Stimulated activated CD8-positive, alpha-beta memory T cell treated with anti-CD3 and anti-CD28 coated beads, Interleukin-4, amount 100 ng/mL, for 1 hour (primary cell): ENCODE results near the gene AHNAK.
"Not testable (repeated sequence)": the region's sequence is repeated elsewhere in the genome, so short reads cannot be mapped to it uniquely, and the experiment has no call there.

Experiments
- DNase-seq, 2 donors: peaks; one replicate each; pipeline ENCODE4 v3.0.0-alpha.2; 2020; ENCODE audit warnings: low read depth in 2 of 2, low spot score in 1 of 2

AHNAK gene

DNA sequence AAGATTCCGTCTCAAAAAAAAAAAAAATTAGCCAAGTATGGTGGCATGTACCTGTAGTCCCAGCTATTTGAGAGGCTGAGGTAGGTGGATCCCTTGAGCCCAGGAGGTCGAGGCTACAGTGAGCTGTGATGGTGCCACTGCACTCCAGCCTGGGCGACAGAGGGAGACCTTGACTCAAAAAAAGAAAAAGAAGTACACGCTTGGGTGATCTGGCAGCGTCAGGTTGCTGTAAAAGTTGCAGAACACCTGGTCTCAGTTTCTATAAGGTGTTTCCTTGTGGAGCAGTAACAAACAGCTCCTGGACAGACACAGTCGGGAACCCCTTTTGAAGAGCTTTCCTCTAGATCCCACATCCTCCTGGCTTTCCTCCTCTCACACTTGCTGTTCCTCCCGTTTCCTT is 82.0 kb downstream of the AHNAK start:
- DNase-seq = no peak

DNA sequence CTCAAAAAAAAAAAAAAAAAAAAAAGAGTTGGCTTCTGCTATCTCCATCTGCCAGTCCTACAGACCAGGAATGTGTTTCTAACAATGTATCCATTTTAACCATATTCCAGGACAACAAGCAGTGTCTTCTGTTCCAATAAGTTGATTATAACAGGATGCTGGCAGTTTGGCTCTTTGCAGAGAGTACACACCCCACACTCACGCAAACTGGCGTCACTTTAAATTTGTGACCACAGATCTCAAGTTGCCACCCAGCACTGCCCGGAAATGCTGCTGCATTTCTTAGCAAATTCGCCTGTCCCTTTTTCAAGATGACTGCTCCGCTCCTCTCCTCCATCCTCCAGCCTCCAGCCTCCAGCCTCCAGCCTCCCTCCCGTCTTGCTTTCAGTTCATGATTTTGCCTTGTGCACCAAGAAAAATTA is 83.5 kb downstream of the AHNAK start:
- DNase-seq = no peak

DNA sequence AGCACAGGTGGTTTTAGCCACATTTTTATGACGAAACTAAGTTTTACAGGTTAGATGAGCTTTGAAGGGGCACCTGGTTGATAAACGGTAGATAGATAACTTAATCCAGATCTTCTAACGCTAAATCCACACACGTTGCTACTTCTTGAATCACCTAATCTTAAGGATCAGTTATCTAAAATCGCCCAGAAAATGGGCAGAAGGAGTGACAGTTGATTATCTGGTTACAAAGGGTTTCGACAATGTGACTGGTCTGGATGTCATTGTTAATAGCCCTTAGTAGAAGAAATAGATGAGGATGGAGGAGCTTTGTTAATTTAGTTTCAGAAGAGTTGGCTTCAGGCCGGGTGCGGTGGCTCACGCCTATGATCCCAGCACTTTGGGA is 84.1 kb downstream of the AHNAK start:
- DNase-seq = no peak

DNA sequence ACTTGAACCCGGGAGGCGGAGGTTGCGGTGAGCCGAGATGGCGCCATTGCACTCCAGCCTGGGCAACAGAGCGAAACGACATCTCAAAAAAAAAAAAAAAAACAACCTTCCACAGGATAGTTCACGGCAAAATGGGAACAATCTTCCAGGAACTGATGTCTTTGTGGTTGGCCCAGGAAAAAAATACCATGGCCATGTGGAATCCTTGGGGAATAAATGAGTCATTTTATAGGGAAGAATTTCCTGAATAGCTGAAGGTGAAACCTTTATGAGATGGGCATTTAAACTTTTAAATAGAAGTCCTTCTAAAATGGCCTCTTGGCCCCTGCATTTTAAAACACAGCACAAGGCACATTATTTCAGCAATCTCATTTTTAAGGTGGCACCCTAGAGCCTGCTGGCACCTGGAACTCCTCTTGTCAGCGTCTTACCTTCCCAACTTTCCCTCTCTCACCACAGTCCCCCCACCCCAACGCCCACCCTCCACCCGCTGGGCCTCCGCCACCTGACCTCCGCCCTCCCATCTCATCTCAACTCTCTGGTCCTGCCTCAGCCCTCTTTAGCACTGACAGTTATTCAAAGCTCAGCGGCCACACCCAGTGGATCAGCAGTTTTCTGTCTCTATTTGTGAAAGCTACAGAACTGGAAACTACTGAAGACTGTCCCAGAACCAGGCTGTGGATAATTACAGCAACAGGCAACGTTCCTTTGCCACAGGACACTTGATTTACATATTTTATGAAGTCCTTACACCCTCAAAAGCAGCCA is 84.7 kb downstream of the AHNAK start:
- DNase-seq = no peak

DNA sequence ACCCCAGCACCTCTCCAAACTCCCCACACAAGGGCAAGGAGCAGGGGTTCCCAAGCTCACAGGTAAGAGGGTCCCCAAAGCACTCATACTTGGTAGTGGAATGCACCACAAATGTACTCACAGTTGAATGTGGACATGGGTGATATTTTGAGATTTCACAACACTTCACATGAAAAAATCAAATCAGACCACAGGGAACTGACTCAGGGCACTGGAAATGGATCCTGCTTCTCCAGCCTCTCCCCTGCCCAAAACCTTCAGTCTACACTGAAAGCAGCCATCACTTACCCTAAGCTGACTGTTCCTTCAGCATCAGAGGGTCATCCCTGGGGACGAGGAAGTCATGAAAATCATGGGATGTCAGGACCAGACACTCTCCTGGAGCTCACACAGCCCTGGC is 87.5 kb downstream of the AHNAK start:
- no peak for DNase-seq

DNA sequence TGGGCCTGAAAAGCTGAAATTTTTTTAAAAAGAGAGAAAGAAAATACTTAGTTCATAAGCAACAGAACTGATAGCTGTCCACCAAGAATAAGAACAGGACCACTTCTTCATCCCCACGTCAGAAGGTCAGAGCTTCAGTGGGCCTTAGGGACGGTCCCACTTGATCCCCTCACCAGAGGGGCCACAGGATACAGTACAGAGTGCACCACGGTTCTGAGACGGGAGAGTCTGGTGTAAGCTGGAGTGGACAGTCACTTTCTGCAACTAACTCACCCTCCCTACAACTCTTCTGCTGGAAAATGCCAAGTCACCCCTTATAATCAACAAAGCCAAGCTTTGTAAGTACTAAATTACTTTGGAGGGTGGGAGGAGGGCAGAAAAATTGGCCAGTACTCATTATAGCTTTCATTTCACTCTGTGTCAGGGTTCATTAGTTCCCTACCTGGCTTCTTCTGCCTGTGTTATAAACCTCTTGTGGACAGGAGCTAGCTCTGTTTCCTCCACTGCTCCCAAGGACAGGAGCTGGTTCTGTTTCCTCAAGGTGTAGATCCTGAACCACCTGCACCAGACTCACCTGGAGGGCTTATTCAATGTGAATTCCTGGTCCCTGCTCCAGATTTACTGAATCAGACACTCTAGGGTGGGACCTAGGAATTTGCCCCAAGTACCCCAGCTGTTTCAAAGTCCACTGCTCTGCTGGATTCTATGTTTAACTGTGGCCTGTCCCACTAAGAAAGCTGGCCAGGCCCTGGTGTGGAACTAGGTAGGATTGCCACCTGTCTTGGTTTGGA is 88.2 kb downstream of the AHNAK start:
- no peak for DNase-seq

DNA sequence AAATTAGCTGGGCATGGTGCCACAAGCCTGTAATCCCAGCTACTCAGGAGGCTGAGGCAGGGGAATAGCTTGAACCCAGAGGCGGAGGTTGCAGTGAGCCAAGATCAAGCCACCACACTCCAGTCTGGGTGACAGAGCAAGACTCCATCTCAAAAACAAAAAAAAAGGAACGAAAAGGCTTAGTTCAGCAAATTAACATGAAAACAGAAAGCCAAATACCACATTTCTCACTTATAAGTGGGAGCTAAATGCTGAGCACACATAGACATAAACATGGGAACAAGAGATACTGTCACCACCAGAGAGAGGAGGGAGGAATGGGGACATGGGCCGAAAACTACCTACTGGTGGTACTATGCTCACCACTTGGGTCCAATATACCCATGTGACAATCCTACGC is 89.1 kb downstream of the AHNAK start:
- no peak for DNase-seq

DNA sequence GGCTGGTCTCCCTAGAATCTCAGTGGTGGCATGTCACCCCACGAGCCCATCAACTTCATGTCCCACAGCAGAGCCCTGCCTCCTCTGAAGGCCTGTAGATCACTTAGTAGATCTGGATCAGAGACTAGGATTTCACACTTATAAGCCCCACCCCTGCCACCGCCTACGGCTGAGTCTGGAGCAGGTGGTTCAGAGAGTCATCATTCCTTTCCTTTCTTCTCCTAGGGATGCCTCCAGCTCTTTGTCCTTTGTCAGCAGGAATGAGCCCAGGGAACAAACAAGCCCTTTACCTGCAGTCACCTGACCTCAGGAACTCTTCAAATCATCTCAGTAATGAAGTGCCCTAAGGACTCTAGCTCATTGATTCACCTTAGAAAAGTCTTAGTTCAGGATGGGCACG is 90.0 kb downstream of the AHNAK start:
- DNase-seq = no peak

DNA sequence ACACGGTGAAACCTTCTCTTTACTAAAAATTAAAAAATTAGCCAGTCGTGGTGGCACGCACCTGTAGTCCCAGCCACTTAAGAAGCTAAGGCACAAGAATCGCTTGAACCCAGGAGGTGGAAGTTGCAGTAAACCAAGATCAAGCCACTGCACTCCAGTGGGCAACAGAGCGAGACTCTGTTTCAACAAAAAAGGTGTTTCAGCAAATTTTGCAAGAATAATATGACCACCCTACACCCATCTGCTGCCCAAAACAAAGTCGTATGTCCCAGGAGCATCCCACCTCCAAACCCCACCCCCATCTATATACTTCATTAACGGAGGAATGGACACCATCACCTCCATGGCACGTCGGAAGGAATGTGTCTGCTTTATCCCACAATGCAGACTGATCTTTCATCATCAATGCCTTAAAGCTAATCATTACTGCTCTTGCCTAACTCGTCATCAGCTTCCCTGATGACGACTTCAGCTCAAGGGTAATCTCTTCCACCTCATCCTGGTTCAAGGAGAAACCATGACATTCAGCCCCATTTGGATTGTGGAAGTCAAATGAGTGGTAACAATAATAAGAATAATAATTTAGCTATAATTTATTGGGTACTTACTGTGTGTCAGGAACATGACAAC is 93.7 kb downstream of the AHNAK start:
- no peak for DNase-seq

DNA sequence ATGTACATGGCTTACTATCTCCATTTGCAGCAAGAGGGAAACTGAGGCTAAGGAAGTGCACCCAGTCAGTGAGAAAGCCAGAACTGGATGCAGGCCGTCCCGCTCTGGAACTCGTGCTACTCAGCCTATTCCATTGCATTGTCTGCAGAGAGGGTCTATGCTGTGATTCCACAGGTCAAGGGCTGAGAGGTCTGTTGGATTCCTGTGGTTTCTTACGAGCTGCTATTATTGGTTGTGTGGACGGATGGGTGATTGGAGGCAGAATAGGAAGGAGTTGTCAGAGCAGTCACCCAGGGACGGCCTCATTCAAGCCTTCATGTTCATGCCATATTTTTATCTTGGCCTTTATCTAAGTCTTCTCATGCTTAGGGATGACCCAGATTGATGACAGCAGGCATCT is 94.3 kb downstream of the AHNAK start:
- DNase-seq = no peak

DNA sequence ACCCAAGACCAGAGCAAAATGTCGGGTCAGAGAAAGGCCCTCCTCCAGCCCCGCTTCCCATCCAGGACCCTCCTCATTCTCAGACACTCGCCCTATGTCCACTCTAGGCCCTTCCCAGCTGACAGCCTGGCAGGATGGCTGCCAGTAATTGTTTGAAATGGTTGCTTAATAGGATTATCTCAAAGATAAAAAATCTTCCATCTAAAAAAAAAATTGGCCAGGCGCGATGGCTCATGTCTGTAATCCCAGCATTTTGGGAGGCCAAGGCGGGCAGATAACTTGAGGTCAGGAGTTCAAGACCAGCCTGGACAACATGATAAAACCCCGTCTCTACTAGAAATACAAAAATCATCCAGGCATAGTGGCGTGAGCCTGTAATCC is 95.4 kb downstream of the AHNAK start:
- DNase-seq = no peak

DNA sequence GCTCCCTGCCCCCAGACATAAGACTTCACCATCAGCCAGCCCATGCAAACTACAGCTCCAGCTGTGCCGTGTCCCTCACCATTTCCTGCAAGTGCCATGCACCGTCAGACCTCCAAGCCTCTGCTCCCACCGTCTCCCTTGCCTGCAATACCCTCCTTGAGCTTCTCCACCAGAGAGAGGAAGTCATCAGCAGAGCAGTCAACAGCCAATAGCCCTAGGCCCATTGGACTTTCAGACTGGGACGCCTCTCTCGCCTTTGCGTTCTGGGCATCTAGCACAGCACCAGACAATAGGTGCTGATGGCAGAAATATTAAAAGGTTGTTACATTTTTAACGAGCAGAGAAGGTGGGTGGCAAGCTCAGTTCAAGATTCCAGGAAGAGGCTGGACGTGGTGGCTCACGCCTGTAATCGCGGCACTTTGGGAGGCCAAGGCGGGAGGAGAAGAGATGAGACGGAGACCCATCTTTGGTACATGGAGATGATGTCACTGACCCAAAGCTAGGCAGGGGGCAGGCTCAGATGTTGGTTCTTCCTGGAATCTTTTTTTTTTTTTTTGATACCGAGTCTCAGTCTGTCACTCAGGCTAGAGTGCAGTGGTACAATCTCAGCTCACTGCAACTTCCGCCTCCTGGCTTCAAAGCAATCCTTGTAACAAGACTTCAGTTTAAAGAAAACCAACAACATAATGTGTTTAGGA is 95.9 kb downstream of the AHNAK start:
- no peak for DNase-seq

DNA sequence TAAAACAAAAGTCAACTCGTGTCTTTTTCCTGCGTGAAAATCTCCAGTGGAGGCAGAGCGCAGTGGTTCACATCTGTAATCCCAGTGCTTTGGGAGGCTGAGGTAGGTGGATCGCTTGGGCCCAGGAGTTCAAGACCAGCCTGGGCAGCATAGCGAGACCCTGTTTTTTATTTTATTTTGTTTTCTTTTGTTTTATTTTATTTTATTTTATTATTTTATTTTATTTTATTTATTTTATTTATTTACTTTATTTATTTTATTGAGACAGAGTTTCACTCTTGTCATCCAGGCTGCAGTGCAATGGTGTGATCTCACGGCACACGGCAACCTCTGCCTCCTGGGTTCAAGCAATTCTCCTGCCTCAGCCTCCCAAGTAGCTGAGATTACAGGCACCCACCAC is 96.7 kb downstream of the AHNAK start:
- not testable (repeated sequence) for DNase-seq

DNA sequence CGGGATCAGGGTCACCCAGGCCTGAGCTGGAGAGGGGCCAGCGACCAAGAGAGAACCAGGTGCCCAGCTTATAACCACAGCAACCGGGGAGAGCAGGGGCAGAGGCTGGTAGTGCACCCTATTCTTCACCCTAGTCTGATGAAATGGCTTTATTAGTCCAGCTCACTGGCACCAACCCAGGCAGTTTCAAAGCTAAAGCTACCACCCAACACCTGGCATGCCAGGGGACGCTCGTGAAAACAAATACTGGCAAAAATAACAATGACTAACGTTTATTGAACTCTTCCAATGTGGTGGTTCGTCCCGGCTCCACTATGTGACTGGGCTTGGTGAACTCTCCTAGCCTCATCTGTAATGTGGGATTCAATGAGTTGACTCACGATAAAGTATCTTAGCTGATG is 97.2 kb downstream of the AHNAK start:
- no peak for DNase-seq

DNA sequence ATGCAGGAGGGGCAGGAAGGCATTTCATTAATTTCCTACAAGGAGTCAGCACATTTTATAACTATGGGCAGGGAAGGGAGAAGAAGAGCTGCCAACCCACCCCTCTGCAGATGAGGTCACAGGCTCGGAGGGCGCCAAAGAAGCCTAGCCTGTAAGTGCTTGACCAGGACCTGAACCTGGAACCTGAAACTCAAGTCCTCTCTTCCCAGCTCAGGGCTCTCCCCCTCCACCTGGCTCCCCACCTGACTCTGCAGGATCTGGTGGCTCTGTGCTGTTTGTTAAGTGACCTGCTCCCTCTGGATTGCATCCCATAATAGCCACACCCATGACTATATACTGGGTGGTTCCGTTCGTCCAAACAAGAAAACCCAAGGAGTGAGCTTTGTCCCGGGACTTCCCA is 100.5 kb downstream of the AHNAK start:
- DNase-seq = no peak

DNA sequence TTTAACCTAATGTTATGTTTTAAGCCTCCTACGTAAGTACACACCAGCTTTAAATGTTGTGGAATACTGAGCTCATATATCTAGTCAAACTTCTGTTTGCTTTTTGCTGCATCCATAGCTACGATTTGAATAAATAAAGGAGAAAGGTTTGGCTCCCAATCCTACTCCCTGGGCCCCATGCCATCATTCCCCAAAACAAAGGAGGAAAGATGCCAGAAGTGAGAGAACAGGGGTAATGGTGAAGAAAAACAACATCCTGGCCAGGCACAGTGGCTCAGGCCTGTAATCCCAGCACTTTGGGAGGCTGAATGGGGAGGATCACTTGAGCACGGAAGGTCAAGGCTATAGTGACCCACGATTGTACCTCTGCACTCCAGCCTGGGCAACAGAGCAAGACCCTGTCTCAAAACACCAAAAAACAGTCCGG is 101.3 kb downstream of the AHNAK start:
- DNase-seq = no peak

DNA sequence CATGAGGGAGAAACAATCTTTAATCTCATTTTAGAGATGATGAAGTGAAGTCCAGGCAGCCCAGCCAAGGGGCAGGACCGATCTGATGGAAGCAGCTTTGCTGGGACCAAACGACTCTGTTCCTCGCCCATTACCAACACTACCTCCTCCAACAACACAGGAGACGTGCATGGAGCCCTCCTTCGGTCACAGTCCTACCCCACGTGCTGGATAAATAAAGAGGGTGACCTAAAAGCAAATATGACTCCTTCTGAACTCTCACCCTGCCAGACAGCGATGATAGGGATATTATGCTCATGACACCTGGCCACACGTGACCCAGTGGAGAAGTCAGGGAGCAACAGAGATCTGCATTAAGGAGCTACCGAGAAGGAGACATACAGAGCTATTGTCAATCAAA is 101.8 kb downstream of the AHNAK start:
- no peak for DNase-seq

DNA sequence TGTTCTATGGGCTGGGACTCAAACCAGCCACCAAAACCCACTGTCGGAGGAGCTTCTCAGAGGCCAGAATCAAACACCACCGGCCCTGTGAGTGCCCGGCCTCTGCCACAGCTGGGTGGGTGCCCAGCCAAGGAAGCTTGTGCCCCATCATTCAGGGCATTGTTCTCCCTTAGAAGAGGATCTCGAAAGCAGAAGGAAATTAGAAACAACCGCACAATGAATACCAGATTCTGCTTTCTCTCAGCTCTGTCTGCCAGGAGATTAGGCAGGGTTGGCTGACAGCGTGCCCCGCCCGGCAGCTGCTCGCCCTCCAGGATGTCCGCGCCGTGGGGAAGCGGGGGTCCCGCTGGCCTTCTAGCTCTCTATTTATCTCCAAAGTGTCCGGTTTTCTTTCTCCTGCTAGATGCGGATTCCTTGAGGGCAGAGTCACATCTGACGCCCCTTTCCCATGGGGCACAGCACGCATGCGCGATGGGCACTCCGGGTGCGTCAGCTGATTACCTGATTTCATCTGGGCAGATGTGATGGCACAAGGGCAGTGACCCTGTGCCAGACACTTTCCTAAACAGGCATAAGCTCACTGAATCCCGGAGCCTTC is 102.3 kb downstream of the AHNAK start:
- no peak for DNase-seq

DNA sequence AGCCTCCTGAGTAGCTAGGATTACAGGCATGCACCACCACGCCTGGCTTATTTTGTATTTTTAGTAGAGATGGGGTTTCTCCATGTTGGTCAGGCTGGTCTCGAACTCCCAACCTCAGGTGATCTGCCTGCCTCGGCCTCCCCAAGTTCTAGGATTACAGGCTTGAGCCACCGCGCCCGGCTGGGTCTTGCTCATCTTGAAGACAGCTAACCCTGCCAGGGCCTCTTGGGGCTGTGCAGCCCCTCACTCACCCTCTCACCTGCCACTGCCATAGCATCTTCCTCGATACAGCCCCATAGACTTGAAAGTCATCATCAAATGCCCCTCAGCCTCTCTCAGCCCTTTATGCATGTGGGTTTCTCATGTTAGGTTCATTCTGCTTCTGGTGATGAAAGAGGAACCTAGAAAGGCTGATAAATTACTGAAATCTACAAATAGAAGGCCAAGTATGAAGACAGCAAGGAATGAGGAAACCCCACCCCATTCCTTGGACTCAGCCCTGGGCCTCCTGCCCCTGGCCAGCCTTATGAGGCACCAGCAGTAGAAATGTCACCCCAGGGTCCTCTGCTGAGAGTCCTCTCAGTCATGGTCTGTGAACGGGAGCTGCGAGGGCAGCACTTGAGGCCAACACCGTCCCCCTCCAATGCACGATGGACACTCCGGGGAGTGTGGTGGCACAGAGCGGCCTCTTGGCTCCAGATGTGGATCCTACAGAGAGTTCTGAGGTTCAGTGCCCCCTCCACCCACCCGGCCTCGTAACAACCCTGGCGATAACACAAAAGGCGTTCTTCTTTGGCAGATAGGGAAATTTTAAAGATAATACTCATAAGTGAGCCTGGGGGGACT is 103.0 kb downstream of the AHNAK start:
- DNase-seq = no peak
